ENCODE data around the gene CYP26C1. TPM values are rescaled to one million over a fixed set of nuclear protein-coding genes. Genes with fewer than 3 reads are reported as not detected.

The CYP26C1 gene
- total and polyA plus RNA-seq, 9 of the 15 experiments (the other 6 are each of a cell fraction or from before 2014, with no cell fraction given) = 0.07 to 0.09 (median 0.07) TPM; not detected in 6

GRCh38 chr10:93015722-93016121 lies 44.9 kb upstream of the CYP26C1 start:
- 90% methylated on average over 2 of the region's 3 CpGs for WGBS (ENCODE audit: insufficient coverage, low coverage, missing lambda C conversion rate)
- TF ChIP-seq, protein P1, sequence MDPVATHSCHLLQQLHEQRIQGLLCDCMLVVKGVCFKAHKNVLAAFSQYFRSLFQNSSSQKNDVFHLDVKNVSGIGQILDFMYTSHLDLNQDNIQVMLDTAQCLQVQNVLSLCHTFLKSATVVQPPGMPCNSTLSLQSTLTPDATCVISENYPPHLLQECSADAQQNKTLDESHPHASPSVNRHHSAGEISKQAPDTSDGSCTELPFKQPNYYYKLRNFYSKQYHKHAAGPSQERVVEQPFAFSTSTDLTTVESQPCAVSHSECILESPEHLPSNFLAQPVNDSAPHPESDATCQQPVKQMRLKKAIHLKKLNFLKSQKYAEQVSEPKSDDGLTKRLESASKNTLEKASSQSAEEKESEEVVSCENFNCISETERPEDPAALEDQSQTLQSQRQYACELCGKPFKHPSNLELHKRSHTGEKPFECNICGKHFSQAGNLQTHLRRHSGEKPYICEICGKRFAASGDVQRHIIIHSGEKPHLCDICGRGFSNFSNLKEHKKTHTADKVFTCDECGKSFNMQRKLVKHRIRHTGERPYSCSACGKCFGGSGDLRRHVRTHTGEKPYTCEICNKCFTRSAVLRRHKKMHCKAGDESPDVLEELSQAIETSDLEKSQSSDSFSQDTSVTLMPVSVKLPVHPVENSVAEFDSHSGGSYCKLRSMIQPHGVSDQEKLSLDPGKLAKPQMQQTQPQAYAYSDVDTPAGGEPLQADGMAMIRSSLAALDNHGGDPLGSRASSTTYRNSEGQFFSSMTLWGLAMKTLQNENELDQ (CRISPR knock-in tag; IDR thresholded peaks at IDR 0.05; ENCODE audit: borderline replicate concordance) = no peak
- TF ChIP-seq TCF7 (IDR thresholded peaks at IDR 0.05; ENCODE audit: borderline replicate concordance) (no peak), PHTF2 (CRISPR knock-in tag; IDR thresholded peaks at IDR 0.05) (no peak), NUFIP1 (IDR thresholded peaks at IDR 0.05; ENCODE audit: partially characterized antibody) (no peak)
- TF ChIP-seq, protein P2, sequence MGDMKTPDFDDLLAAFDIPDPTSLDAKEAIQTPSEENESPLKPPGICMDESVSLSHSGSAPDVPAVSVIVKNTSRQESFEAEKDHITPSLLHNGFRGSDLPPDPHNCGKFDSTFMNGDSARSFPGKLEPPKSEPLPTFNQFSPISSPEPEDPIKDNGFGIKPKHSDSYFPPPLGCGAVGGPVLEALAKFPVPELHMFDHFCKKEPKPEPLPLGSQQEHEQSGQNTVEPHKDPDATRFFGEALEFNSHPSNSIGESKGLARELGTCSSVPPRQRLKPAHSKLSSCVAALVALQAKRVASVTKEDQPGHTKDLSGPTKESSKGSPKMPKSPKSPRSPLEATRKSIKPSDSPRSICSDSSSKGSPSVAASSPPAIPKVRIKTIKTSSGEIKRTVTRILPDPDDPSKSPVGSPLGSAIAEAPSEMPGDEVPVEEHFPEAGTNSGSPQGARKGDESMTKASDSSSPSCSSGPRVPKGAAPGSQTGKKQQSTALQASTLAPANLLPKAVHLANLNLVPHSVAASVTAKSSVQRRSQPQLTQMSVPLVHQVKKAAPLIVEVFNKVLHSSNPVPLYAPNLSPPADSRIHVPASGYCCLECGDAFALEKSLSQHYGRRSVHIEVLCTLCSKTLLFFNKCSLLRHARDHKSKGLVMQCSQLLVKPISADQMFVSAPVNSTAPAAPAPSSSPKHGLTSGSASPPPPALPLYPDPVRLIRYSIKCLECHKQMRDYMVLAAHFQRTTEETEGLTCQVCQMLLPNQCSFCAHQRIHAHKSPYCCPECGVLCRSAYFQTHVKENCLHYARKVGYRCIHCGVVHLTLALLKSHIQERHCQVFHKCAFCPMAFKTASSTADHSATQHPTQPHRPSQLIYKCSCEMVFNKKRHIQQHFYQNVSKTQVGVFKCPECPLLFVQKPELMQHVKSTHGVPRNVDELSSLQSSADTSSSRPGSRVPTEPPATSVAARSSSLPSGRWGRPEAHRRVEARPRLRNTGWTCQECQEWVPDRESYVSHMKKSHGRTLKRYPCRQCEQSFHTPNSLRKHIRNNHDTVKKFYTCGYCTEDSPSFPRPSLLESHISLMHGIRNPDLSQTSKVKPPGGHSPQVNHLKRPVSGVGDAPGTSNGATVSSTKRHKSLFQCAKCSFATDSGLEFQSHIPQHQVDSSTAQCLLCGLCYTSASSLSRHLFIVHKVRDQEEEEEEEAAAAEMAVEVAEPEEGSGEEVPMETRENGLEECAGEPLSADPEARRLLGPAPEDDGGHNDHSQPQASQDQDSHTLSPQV (IDR thresholded peaks at IDR 0.05) = no peak
- Histone ChIP-seq H2AFZ (ENCODE audit: low read depth, low read length) (no peak overlapping the region), H4K20me1 (replicated peaks; ENCODE audit: control insufficient read depth, insufficient read depth, low read length) (no peaks in the 10 kb centered on the region), H3K9me1 (ENCODE audit: control insufficient read depth, insufficient read depth, low read length) (no peaks in the 10 kb centered on the region), H3K27me3 (ENCODE audit: control insufficient read depth in 2 of 2, insufficient read depth in 2 of 2, low read length in 2 of 2) (no peaks in the 10 kb centered on the region), H3K4me3 (no peak overlapping the region), H3K9ac (ENCODE audit: insufficient read depth in 1 of 2, low read depth in 2 of 2, low read length in 2 of 2) (no peak overlapping the region), H3K4me2 (ENCODE audit: insufficient read depth, low read length) (no peak overlapping the region), H3K4me1 (replicated peaks in 1 of 2; ENCODE audit: control insufficient read depth in 2 of 2, insufficient read depth in 2 of 2, low read length in 2 of 2) (no peaks in the 10 kb centered on the region), H3K36me3 (ENCODE audit: control insufficient read depth, insufficient read depth, low read length) (peaks cover 9% of the 10 kb centered on the region; the same call in 1 of the 3 replicates), H3K79me2 (ENCODE audit: control insufficient read depth, insufficient read depth, low read length) (no peaks in the 10 kb centered on the region), H3K27ac (ENCODE audit: extremely low read depth, low read depth, low read length) (no peak overlapping the region), H3K9me3 (replicated peaks; ENCODE audit: control insufficient read depth, insufficient read depth, low read depth, low read length) (no peaks in the 10 kb centered on the region)
- ATAC-seq (no peak), DNase-seq (ENCODE audit: extremely low read depth in 1 of 4, low spot score in 3 of 4) (no peak), FAIRE-seq (no peak)
- no TSS peak for BruUV-seq (replicated peaks)
- intact Hi-C loops (cut with micrococcal nuclease) (no loop called here), in situ Hi-C loops (cut with MboI) (no loop called here)
- POLR2A ChIA-PET = no interaction called here
- CTCF ChIA-PET (ENCODE audit: low intra/inter-chr PET ratio) = no interaction called here

Data from K562 (cell line).